Left colon (tissue), 2 donors: Measurements from ENCODE around the gene PRPF6. TPM values are rescaled to one million over a fixed set of nuclear protein-coding genes. Genes with fewer than 3 reads are reported as not detected.
A peak's percentile ranks its signal among the peaks of the same experiment; 100 is the strongest.

Experiments used
- ATAC-seq: fragments of 200-7000 bp; cut with Tn5 transposase; one replicate; pipeline ENCODE4 v1.9.1; 2020; ENCODE audit warnings: mild to moderate bottlenecking, moderate library complexity
- DNase-seq, 2 donors: peaks; one replicate each; pipeline ENCODE4 v3.0.0-alpha.2; 2020
- intact Hi-C, 2 donors: fragments of 100-400 bp; cut with DNase I in 1 of 2; cut with micrococcal nuclease in 1 of 2; formaldehyde crosslinking; loops; one replicate each; pipeline versions ENCODE4 v1.11.2 to v1.14.0; 2022; cut with DNase I, micrococcal nuclease
- long read RNA-seq: library from polyadenylated mRNA; unstranded; transcript quantifications from one replicate; pipeline ENCODE4 v2.0.0, GENCODE V29; 2021
- total RNA-seq, 2 donors: library from RNA; stranded (reverse); fragmentation: NEBNext Ultra II Directional; extraction: Animal tissue kit (Norgen Biotek cat#: 25700); gene quantifications; one replicate each; pipeline ENCODE4 v1.2.1, GENCODE V29; 2021
- donor health status: DM: no; HTN: no; CAD: no.
- donor health status: DM: yes; HTN: yes; CAD: no.

Gene PRPF6
- 10 to 100 TPM; 51.7 to 51.8 TPM for total RNA-seq
- long read RNA-seq, transcript PRPF6-201 (21 exons, 3,044 nt) = major isoform, 119 of 233 reads
- long read RNA-seq, partial matches to known transcripts = 103 of 233 reads
- long read RNA-seq, other reads (novel, unspliced or antisense) = 11 of 233 reads

DNA sequence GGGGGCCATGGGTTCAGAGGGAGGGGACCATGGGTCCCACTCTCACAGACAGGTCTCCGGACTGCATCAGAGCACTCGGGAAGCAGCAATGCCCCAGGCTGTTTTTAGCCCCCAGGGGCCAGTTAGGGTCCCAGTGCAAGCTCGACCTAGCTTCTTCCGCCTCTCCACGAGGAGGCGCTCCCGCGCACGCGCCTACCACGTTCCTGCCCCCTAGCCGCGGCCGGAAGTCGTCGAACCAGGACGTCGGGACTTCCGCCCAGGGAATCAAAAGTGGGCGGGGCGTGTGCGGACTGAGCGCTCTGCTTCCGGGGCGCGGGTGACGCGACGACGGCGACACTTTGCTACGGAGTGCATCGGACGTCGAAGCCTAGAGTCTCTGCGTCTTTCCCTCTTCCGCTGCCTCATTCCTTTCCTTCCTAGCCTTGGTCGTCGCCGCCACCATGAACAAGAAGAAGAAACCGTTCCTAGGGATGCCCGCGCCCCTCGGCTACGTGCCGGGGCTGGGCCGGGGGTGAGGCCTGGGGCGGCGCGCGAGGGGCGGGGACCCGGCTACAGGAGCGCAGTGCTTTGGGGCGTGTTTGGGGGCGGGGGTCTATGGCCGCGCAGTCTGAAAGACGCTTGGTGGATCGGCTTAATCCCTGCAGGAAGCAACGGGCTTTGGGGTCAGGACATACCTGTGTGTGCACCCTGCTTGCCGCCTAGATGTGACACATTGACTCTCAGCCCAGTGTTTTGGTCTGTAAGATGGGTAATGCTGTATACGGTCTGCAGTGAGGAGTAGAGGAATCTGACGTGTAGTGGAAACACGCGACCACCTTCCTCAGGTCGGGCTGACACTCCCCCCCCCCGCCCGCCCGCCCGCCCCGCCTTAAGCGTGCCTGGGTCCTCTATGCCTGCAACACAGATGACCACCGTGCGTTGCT, at the start of gene PRPF6:
PRPF6 (plus strand) TSS at position 327 of the 923 bp plus-strand sequence; CDS start at position 441, 114 bp downstream.
- DNase-seq = peak; percentile 95 to 97
- intact Hi-C loops = no loop called here
- peak; percentile 89 for ATAC-seq

DNA sequence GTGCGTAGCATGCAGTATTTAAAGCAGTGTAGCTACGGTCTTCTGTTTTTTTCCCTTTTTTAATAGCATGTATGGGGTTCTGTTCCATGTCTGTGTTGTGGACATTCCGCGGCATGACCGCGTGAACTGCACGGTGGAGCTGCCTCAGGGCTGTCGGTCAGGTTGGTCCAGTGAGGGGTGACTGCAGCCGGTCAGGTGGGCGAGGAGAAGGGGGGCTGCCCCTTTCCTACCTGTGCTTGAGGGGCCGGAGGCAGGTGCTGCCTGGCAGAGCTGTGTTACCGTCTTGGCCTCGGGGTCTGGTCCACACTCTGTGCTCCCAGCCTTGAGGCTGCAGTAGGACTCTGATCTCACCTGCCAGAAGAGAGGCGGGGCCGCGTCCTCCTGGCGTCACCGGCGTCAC, 49.2 kb upstream of the PRPF6 start:
- intact Hi-C loops = no loop called here
- ATAC-seq (peak; percentile 2), DNase-seq (no peak)

DNA sequence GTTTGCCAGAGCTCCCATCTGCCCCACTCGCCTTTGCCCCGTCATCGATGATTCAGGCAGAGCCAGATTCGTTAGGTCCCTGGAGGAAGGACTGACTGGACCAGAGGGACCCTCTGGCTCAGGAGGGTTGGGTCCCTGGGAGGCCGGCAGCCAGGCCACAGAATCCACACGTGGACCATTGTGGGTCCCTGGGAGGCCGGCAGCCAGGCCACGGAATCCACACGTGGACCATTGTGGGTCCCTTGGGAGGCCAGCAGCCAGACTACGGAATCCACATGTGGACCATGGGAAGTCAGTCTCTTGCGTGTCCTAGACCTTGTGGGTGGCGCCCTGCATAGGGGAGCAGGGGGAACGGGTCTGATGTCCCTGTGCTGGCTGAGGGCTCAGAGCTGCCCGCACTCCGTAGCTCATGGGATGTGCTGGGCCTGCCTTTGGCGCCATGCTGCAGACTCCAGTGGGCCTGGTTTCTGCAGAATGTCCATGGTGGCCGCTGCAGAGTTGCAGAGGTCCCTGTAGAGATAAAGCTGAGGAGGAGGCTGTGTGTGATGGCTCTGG, 48.2 kb upstream of the PRPF6 start:
- DNase-seq = no peak
- no peak for ATAC-seq
- intact Hi-C loops = no loop called here

GRCh38 chr20:63933646-63934045, 47.3 kb upstream of the PRPF6 start:
- no peak for ATAC-seq
- intact Hi-C loops = no loop called here
- no peak for DNase-seq

- no peak for ATAC-seq
Observed at GRCh38 chr20:63934271-63935068, 46.5 kb upstream of the PRPF6 start.

DNA sequence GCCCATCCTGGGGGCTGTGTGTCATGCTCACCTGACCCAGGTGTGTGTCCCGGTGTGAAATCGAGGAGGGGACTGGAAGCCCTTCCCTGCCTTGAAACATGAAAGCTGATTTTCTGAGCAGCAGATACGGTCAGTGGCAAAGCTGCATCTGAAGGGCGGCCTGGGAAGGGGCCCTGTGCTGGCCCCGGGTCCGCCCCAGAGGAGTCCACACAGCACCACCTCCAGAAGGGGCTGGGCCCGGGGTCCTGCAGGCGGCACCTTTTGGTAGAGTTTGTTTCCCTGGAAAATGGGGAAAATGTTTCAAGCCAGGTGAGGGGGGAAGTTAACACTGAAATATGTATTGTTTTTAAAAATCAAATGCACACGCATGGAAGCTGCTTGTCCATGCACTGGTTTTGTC, 45.5 kb upstream of the PRPF6 start:
- intact Hi-C loops = no loop called here
- ATAC-seq = no peak

More at GRCh38 chr20:63934271-63935068, 46.5 kb upstream of the PRPF6 start:
- DNase-seq = no peak
- intact Hi-C loops = no loop called here

DNA sequence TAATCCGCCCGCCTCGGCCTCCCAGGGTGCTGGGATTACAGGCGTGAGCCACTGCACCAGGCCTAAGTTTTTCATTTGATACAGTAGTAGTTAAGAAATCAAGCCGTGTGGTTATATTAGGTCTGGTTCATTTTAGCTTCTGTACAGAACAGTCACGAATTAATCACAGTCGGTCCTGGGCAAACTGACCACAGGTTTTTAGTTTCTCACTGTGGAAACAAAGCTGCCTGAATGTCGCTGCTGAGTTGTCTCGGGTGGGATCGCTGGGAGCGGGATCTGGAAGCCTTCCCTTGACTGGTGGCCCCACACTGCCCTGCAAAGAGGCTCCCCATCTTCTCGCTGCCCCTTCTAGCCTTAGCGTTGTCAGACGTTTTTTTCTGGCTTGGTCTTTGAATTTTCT, 43.3 kb upstream of the PRPF6 start:
- intact Hi-C loops = no loop called here
- ATAC-seq (no peak), DNase-seq (no peak)

More for the DNA sequence above, 45.5 kb upstream of the PRPF6 start:
- DNase-seq = no peak

DNA sequence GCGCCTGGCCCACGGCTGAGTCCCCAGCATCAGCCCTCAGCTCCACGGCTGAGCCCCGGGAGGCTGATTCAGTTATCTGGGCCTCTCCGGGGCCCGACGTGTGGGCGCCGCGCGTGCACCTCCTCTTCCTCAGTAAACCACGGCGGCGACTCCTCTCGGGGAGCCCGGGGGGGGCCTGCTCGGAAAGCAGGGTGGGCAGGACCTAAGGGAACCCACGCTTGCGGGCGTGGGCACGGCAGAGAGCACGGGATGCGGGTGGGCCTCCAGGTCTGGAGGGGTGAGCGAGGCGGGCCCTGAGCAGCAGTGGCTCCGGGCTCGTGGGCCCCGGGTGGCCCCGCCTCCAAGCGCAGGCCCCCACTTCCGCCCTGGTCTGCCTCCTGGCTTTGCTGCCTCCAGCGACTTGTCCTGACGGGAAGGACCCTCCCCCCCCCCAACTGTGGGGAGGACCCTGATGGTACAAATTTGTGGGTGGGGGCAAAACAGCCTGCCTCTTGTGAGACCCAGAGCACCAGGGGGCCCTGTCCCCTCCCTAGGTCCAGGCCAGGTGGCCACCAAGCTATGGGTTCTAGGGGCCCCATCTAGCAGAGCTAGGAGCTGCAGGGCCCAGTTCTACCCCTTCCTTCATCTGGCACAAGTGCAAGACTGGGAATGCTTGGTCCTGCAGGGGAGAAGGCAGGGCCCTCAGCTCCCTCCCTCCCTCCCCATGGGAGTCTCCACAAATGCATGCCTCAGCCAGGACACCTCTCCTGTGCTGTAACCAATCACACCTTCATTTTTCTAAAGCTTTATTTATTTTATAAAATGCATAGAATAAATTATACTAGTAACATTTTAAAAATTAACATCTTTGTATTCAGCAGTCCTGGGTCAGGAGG, 41.6 kb upstream of the PRPF6 start:
- no peak for DNase-seq
- intact Hi-C loops = no loop called here
- no peak for ATAC-seq

GRCh38 chr20:63940071-63940471, 40.9 kb upstream of the PRPF6 start:
- DNase-seq = no peak
- intact Hi-C loops = no loop called here
- ATAC-seq = no peak

DNA sequence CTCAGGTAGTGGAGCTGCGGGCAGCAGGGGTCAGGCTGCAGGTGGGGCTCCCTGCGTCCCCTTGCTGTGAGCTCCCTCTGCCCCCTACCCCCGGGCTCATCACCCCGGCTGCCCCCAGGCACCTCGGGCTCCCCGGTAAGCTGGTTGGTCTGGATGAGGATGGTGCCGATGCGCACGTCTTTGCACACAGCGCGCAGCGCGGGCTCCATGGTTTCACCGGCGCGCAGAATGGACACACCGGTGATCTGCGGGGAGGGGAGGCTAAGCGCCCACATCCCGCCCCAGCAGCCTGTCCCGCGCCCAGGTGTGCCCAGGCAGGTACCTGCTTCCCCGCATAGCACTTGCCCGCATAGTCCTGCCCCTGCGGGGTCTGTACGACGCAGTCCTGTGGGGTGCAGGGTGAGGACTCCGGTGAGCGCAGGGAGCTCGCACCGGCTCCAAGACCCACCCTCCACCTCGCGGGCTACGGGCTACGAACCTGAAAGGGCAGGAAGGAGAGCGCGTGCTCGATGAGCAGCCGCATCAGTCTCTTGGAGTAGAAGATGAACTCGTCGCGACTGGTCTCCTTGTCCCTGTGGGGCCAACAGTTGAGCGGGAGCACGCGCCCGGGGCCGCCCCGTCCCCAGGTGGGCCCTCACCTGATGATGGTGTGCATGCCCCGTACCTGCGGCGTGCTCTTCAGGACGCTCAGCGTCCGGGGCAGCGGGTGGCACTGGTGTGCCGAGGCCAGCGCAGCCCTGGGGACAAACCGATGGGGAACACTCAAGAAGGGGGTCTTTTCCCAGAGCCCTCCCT, 40.3 kb upstream of the PRPF6 start:
- peak; percentile 2 for ATAC-seq
- no peak for DNase-seq
- intact Hi-C loops = no loop called here

- ATAC-seq (peak; percentile 60), DNase-seq (peak; percentile 75 to 81)
- intact Hi-C loops = no loop called here
Observed at GRCh38 chr20:63941282-63942081, 39.5 kb upstream of the PRPF6 start.

- DNase-seq (peak in 1 of 2 donors; percentile 59), ATAC-seq (peak; percentile 20)
- intact Hi-C loops = no loop called here
Observed at GRCh38 chr20:63942250-63942951, 38.5 kb upstream of the PRPF6 start.

GRCh38 chr20:63942969-63943807, 37.7 kb upstream of the PRPF6 start:
- ATAC-seq = no peak
- no peak for DNase-seq
- intact Hi-C loops = no loop called here

- ATAC-seq (no peak), DNase-seq (no peak)
- intact Hi-C loops = no loop called here
Observed at GRCh38 chr20:63943808-63944077, 37.2 kb upstream of the PRPF6 start.

DNA sequence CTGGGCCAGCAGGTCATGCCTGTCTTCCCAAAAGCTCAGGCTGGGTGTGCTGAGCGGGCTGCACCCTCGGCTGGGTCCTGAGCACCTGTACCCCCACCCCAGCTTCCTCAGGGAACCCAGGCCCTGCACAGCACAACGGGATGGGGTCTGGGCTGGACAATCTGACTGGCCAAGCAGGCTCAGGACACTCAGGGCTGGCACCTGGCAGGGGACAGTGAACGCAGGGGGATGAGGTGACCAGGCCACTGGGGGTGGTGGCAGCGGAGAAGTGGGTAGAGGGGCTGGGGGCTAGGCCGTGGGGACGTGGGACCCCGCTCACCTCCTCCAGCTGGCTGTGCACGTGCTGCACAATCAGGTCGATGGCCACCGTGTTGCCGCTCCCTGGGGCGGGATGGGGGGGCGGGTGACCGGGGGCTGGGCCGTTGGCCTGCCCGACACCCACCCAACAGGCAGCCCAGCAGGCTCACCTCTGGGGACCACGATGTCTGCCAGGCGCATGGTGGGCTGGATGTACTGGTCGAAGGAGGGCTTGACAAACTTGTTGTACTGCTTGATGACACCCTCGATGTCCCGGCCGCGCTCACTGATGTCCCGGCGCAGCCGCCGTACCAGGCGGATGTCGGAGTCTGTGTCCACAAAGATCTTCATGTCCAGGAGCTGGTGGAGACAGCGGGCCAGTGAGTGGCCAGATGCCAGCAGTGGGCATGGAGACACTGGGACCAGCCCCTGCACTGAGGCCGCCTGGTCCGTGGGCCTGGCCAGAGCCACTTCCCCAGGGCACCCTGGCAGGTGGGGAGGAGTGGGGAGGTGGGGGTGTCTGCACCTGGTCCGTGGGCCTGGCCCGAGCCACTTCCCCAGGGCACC, 36.6 kb upstream of the PRPF6 start:
- no peak for ATAC-seq
- no peak for DNase-seq
- intact Hi-C loops = no loop called here
